Glutamatergic neuron (in vitro differentiated cells): ENCODE data around the gene ACO1. TPM values are rescaled to one million over a fixed set of nuclear protein-coding genes. Genes with fewer than 3 reads are reported as not detected.

Source experiments
- DNase-seq: peaks from one replicate; pipeline ENCODE4 v3.0.0; 2022
- H3K27ac Mint-ChIP-seq: one replicate; pipeline ENCODE4 v1.8.0; 2020; ENCODE audit warnings: mild to moderate bottlenecking, mixed read lengths, inconsistent platforms; ENCODE audit not compliant: unreplicated experiment
- H3K27me3 Mint-ChIP-seq: one replicate; pipeline ENCODE4 v1.8.0; 2020; ENCODE audit warnings: mild to moderate bottlenecking, moderate library complexity, mixed read lengths, inconsistent platforms; ENCODE audit not compliant: unreplicated experiment
- H3K36me3 Mint-ChIP-seq: one replicate; pipeline ENCODE4 v1.8.0; 2020; ENCODE audit warnings: mild to moderate bottlenecking, mixed read lengths, inconsistent platforms; ENCODE audit not compliant: unreplicated experiment
- H3K4me1 Mint-ChIP-seq: one replicate; pipeline ENCODE4 v1.8.0; 2020; ENCODE audit warnings: mild to moderate bottlenecking, low read depth, mixed read lengths, inconsistent platforms; ENCODE audit not compliant: unreplicated experiment
- H3K4me3 Mint-ChIP-seq: one replicate; pipeline ENCODE4 v1.8.0; 2020; ENCODE audit warnings: mild to moderate bottlenecking, mixed read lengths, inconsistent platforms; ENCODE audit not compliant: unreplicated experiment
- H3K9me3 Mint-ChIP-seq: one replicate; pipeline ENCODE4 v1.8.0; 2020; ENCODE audit warnings: mild to moderate bottlenecking, moderate library complexity, mixed read lengths, inconsistent platforms; ENCODE audit not compliant: unreplicated experiment
- CTCF ChIP-seq: fragments of 200-600 bp; sonication (generic); IDR thresholded peaks from one replicate; pipeline ENCODE4 v1.5.0; 2021; ENCODE audit not compliant: partially characterized antibody, unreplicated experiment
- long read RNA-seq: library from polyadenylated mRNA; unstranded; transcript quantifications from one replicate; pipeline ENCODE4 v2.0.0, GENCODE V29; 2020; ENCODE audit not compliant: unreplicated experiment
- total RNA-seq: library from RNA; stranded (reverse); fragmentation: NEBNext Ultra II Directional; extraction: Animal tissue kit (Norgen Biotek cat#: 25700); gene quantifications from one replicate; pipeline ENCODE4 v1.2.1, GENCODE V29; 2021; ENCODE audit not compliant: unreplicated experiment

Gene ACO1
- total RNA-seq, result 17.6 TPM
- long read RNA-seq, full-length matches to known transcripts, result 2 of 4 reads
- long read RNA-seq, partial matches to known transcripts, result 2 of 4 reads
- long read RNA-seq, other reads (novel, unspliced or antisense), result 0 of 4 reads

GRCh38 chr9:32384364-32385151 lies at the start of gene ACO1:
ACO1 (plus strand) TSS chr9:32384643; CDS start chr9:32405507, 20,864 bp downstream.
- peak within 1 kb of the TSS; percentile 87 for H3K4me3 Mint-ChIP-seq
- peaks cover 8% of the 10 kb centered on the region for H3K27me3 Mint-ChIP-seq
- no peaks in the 10 kb centered on the region for H3K9me3 Mint-ChIP-seq
- no peak for TF ChIP-seq CTCF
- no peaks in the 10 kb centered on the region for H3K36me3 Mint-ChIP-seq
- H3K4me1 Mint-ChIP-seq, result peaks cover 2% of the 10 kb centered on the region
- no peak within 1 kb of the TSS for H3K27ac Mint-ChIP-seq
- peak; percentile 93 for DNase-seq

GRCh38 chr9:32334916-32335895 lies 49.2 kb upstream of the ACO1 start:
- no peak for DNase-seq
- Mint-ChIP-seq H3K4me1 (peaks cover 13% of the 10 kb centered on the region), H3K36me3 (peaks cover 4% of the 10 kb centered on the region), H3K4me3 (no peak overlapping the region), H3K9me3 (peaks cover 10% of the 10 kb centered on the region), H3K27me3 (peaks cover 6% of the 10 kb centered on the region), H3K27ac (no peak overlapping the region)
- no peak for TF ChIP-seq CTCF

- peaks cover 14% of the 10 kb centered on the region for H3K9me3 Mint-ChIP-seq
- peaks cover 13% of the 10 kb centered on the region for H3K4me1 Mint-ChIP-seq
- no peak overlapping the region for H3K4me3 Mint-ChIP-seq
- H3K27me3 Mint-ChIP-seq, result peaks cover 6% of the 10 kb centered on the region
- peak overlapping the region; percentile 77 for H3K27ac Mint-ChIP-seq
- no peak for DNase-seq
- no peak for TF ChIP-seq CTCF
- H3K36me3 Mint-ChIP-seq, result peaks cover 4% of the 10 kb centered on the region
Measured at GRCh38 chr9:32339424-32339823, 45.0 kb upstream of the ACO1 start.

GRCh38 chr9:32340361-32340760 lies 44.1 kb upstream of the ACO1 start:
- Mint-ChIP-seq H3K27ac (no peak overlapping the region), H3K4me1 (peaks cover 13% of the 10 kb centered on the region), H3K36me3 (peaks cover 4% of the 10 kb centered on the region), H3K27me3 (peaks cover 6% of the 10 kb centered on the region), H3K9me3 (peaks cover 14% of the 10 kb centered on the region), H3K4me3 (no peak overlapping the region)
- no peak for TF ChIP-seq CTCF
- no peak for DNase-seq
